Gastrocnemius medialis (tissue), 4 donors: ENCODE results near the gene G0S2. TPM values are rescaled to one million over a fixed set of nuclear protein-coding genes. Genes with fewer than 3 reads are reported as not detected.

ENCODE experiments used
- ATAC-seq, 2 donors: fragments of 150-250 bp; one replicate each; pipeline ENCODE4 v1.9.1; 2016
- DNase-seq, 2 donors: peaks; one replicate each; pipeline ENCODE4 v3.0.0-alpha.2; 2019
- H3K27ac ChIP-seq, 4 donors: fragments of 200-600 bp; sonication (generic); 1 replicate in 1 of 4; 2 replicates in 3 of 4; pipeline ENCODE4 v1.5.1; 2016 to 2018; ENCODE audit warnings: mild to moderate bottlenecking in 2 of 4, moderate library complexity in 1 of 4
- H3K27me3 ChIP-seq, 3 donors: fragments of 200-600 bp; sonication (generic) in 2 of 3; 1 replicate in 1 of 3; 2 replicates in 2 of 3; pipeline versions ENCODE4 v1.5.1 to v1.6.0; 2016 to 2019; ENCODE audit warnings: mild to moderate bottlenecking in 1 of 3, moderate library complexity in 1 of 3
- H3K36me3 ChIP-seq, 2 donors: fragments of 200-600 bp; sonication (generic) in 1 of 2; one replicate each; pipeline ENCODE4 v1.5.1; 2017 to 2018
- H3K4me1 ChIP-seq, 2 donors: fragments of 200-600 bp; sonication (generic) in 1 of 2; one replicate each; pipeline ENCODE4 v1.5.1; 2016 to 2017; ENCODE audit warnings: mild to moderate bottlenecking in 2 of 2
- H3K4me3 ChIP-seq, 4 donors: fragments of 200-600 bp; sonication (generic) in 3 of 4; 1 replicate in 1 of 4; 2 replicates in 3 of 4; pipeline ENCODE4 v1.5.1; 2016 to 2019; ENCODE audit warnings: mild to moderate bottlenecking in 2 of 4
- H3K9me3 ChIP-seq, 3 donors: fragments of 200-600 bp; sonication (generic) in 2 of 3; 1 replicate in 1 of 3; 2 replicates in 2 of 3; pipeline ENCODE4 v1.5.1; 2016 to 2019
- POLR2A ChIP-seq, 2 donors: fragments of 450-650 bp; IDR thresholded peaks; one replicate each; pipeline ENCODE4 v1.6.1; 2017; ENCODE audit warnings: antibody characterized with exemption in 2 of 2, mild to moderate bottlenecking in 2 of 2, moderate library complexity in 2 of 2
- in situ Hi-C, 4 donors: fragments of 200-750 bp; cut with MboI; loops; one replicate each; pipeline versions ENCODE4 v1.15.0 to v1.8.0; 2017; ENCODE audit warnings: low sequenced_read_pairs in 4 of 4
- intact Hi-C: fragments of 100-400 bp; cut with DNase I; formaldehyde crosslinking; loops from one replicate; pipeline ENCODE4 v1.15.1; 2023; ENCODE audit warnings: low total_unique reads
- total RNA-seq, 4 donors: library from RNA; depleted of rRNA; stranded (reverse); fragments of >200 nt; gene quantifications; one replicate each; pipeline versions ENCODE4 v1.1.0 to v1.2.3, GENCODE V29; 2016
- TF ChIP-seq, protein P1 (sequence below), 5 experiments: fragments of 450-650 bp in 3 of 5; fragments of 200-600 bp in 2 of 5; sonication (generic) in 2 of 5; IDR thresholded peaks in 4 of 5; conservative IDR thresholded peaks in 1 of 5; 1 replicate in 4 of 5; 2 replicates in 1 of 5; pipeline ENCODE4 v1.5.1; 2016 to 2019; ENCODE audit warnings: antibody characterized with exemption in 5 of 5, mild to moderate bottlenecking in 3 of 5, moderate library complexity in 3 of 5

Gene G0S2
- total RNA-seq, 4 donors from 2014 or later = 29.1 to 1,155 (median 83.4) TPM

DNA sequence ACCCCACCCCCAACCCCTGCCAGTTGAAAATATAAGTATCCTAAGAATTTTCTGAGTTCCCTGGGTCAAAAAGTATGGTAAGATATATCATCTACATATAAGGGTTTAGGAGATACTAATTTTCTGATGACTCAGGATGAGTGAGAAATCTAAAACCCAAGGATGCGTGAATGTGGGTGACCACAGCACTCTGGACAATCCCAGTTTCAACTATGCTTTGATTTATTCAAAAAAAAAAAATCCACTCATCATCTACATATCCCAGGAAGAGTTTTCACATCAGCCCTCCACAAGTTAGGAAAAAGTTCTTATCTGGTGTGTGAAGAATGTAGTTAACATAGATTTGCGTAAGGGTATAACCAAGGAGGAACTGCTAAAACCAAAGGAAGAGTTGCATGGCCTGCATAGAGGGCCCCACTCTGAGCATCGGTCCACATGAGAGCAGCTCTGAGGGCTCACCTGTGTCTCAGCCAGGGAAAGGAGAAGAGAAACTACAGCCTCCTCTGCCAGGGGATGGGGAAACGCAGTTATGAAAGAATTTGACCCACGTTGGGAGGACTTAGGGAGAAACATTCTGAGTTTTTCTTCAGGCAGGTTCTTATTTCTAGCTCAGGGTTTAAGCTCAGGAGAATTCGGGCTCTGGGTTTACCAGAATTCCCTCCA lies 41.7 kb upstream of the G0S2 start:
- Histone ChIP-seq H3K36me3 (no peaks in the 10 kb centered on the region), H3K4me1 (peaks cover 25 to 38% of the 10 kb centered on the region in 2 donors), H3K9me3 (no peaks in the 10 kb centered on the region), H3K27me3 (no peaks in the 10 kb centered on the region), H3K27ac (no peak overlapping the region), H3K4me3 (no peak overlapping the region)
- in situ Hi-C loops (loop anchor here in 3 of 4 donors (10.0 kb wide), 2 partner anchors 51 to 59 kb away; no protein-coding TSS in a partner anchor), intact Hi-C loops (no loop called here)
- DNase-seq = no peak
- no peak for ATAC-seq
- TF ChIP-seq, protein P1, sequence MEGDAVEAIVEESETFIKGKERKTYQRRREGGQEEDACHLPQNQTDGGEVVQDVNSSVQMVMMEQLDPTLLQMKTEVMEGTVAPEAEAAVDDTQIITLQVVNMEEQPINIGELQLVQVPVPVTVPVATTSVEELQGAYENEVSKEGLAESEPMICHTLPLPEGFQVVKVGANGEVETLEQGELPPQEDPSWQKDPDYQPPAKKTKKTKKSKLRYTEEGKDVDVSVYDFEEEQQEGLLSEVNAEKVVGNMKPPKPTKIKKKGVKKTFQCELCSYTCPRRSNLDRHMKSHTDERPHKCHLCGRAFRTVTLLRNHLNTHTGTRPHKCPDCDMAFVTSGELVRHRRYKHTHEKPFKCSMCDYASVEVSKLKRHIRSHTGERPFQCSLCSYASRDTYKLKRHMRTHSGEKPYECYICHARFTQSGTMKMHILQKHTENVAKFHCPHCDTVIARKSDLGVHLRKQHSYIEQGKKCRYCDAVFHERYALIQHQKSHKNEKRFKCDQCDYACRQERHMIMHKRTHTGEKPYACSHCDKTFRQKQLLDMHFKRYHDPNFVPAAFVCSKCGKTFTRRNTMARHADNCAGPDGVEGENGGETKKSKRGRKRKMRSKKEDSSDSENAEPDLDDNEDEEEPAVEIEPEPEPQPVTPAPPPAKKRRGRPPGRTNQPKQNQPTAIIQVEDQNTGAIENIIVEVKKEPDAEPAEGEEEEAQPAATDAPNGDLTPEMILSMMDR (IDR thresholded peaks at IDR 0.05 in 4 of 5, conservative IDR thresholded peaks at IDR 0.05 in 1 of 5) = no peak
- no peak for TF ChIP-seq POLR2A (IDR thresholded peaks at IDR 0.05)

DNA sequence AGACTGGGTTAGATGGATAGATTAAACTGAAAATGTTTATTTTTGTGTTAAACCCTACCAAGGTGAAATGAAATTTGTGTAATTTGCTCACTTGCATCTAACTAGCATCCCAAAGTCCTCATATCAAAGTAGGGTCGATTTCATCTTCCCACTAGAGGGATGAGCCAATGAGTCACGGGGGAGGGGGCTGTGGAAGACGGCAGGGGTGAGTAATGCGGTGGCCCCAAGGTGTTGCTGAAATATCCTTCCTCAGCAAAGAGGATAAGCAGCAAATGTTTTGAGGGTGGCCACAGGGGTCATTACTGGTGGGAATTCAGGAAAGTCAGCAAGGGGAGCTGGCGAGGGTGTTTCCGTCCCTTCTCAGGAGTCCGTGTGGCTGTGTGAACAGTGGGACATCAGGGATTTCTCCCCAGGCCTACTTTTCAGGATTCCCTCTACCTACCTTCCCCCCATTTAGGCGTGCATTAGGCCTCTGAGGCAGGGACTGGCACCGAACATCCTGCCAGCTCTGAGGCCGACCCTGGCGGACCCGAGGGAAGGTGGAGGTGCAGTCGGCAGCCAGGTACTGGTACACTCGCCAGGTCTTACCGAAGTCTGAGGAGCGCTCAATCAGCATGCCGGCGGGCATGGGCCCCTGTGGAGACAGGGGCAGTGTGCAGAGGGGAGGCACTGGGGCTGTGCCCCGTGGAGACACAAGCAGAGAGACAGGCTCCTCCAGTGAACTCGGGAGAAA lies 41.0 kb upstream of the G0S2 start:
- no peak for ATAC-seq
- Histone ChIP-seq H3K27me3 (no peaks in the 10 kb centered on the region), H3K27ac (no peak overlapping the region), H3K4me1 (peaks cover 25 to 38% of the 10 kb centered on the region in 2 donors), H3K4me3 (no peak overlapping the region), H3K36me3 (no peaks in the 10 kb centered on the region), H3K9me3 (no peaks in the 10 kb centered on the region)
- intact Hi-C loops = no loop called here
- no peak for TF ChIP-seq POLR2A (IDR thresholded peaks at IDR 0.05)
- TF ChIP-seq, protein P1 (IDR thresholded peaks at IDR 0.05 in 4 of 5, conservative IDR thresholded peaks at IDR 0.05 in 1 of 5) = no peak
- DNase-seq = no peak
- in situ Hi-C loops = loop anchor here in 3 of 4 donors (10.0 kb wide), 2 partner anchors 51 to 59 kb away; no protein-coding TSS in a partner anchor

DNA sequence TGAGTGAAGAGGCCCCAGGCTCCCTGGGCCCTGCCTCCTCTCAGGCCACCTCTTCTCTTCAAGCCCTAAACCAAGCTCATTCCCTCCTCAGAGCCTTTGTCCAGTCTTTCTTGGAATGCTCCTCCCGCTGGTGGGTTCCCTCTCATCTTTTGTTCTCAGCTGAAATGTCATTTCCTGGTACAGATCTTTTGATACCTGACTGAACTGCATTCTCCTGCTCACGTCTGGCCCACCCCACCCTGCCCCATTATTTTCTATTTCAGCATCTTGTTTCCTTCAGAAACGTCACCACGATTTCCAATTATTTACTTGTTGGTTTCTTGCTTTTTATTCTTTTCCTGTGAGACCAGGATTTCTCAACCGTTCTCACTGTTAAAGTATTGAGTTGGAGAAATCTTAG lies 39.4 kb upstream of the G0S2 start:
- no peak for DNase-seq
- intact Hi-C loops (no loop called here), in situ Hi-C loops (loop anchor here in 3 of 4 donors (5.0 to 10.0 kb wide), 3 partner anchors 34 to 61 kb away; no protein-coding TSS in a partner anchor)
- H3K4me1 ChIP-seq = peaks cover 19 to 31% of the 10 kb centered on the region in 2 donors
- H3K4me3 ChIP-seq = no peak overlapping the region
- no peak for ATAC-seq
- H3K9me3 ChIP-seq = no peaks in the 10 kb centered on the region
- peak overlapping the region in 1 of 4 donors; percentile 88 for H3K27ac ChIP-seq
- H3K27me3 ChIP-seq = no peaks in the 10 kb centered on the region
- TF ChIP-seq, protein P1 (IDR thresholded peaks at IDR 0.05 in 4 of 5, conservative IDR thresholded peaks at IDR 0.05 in 1 of 5) = no peak
- TF ChIP-seq POLR2A (IDR thresholded peaks at IDR 0.05) = no peak
- H3K36me3 ChIP-seq = no peaks in the 10 kb centered on the region

DNA sequence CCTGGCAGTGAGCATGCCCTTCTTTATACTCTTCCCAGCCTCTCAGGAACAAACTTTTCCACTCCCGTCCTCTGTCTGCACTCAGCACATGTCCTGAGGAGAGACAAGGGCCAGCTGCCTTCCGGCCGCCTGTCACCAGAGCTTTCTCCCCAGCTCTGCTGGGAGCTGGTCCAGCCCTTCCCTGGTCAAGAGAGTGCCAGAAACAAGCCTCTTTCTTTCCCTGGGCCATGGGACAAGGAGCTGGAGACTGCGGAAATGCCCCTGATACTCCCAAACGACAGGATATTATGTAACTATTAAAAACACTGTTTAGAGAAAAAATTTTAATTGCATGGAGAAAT lies 33.4 kb upstream of the G0S2 start:
- intact Hi-C loops (loop anchor here (2.0 kb wide), 1 partner anchor 29 kb away; no protein-coding TSS in a partner anchor), in situ Hi-C loops (no loop called here)
- H3K4me3 ChIP-seq = peak overlapping the region in 2 of 4 donors; percentile 10 to 29
- no peak for TF ChIP-seq POLR2A (IDR thresholded peaks at IDR 0.05)
- TF ChIP-seq, protein P1 (IDR thresholded peaks at IDR 0.05 in 4 of 5, conservative IDR thresholded peaks at IDR 0.05 in 1 of 5) = no peak
- no peaks in the 10 kb centered on the region for H3K27me3 ChIP-seq
- H3K9me3 ChIP-seq = no peaks in the 10 kb centered on the region
- H3K36me3 ChIP-seq = no peaks in the 10 kb centered on the region
- H3K4me1 ChIP-seq = peaks cover 56 to 58% of the 10 kb centered on the region in 2 donors
- DNase-seq (peak; percentile 86 to 95), ATAC-seq (peak; percentile 86 to 96)
- H3K27ac ChIP-seq = peak overlapping the region; percentile 88 to 96 (median 96)
